Right cardiac atrium (tissue), 5 donors: ENCODE results near the gene NGLY1. TPM values are rescaled to one million over a fixed set of nuclear protein-coding genes. Genes with fewer than 3 reads are reported as not detected.
A peak's percentile ranks its signal among the peaks of the same experiment; 100 is the strongest.

Experiments
- ATAC-seq, 2 donors: fragments of 200-7000 bp; cut with Tn5 transposase; one replicate each; pipeline versions ENCODE4 v1.8.0 to v1.9.1; 2020; ENCODE audit warnings: moderate library complexity in 2 of 2, mild to moderate bottlenecking in 1 of 2
- DNase-seq, 3 donors: peaks; one replicate each; pipeline ENCODE4 v3.0.0-alpha.2; 2020
- H3K27ac ChIP-seq: one replicate; pipeline ENCODE4 v1.5.1; 2013; ENCODE audit warnings: mild to moderate bottlenecking, low read length, control low read depth, moderate library complexity
- H3K27me3 ChIP-seq: one replicate; pipeline ENCODE4 v1.6.1; 2013; ENCODE audit not compliant: control insufficient read depth, insufficient read depth
- H3K4me1 ChIP-seq: one replicate; pipeline ENCODE4 v1.6.1; 2013; ENCODE audit warnings: low read length; ENCODE audit not compliant: control insufficient read depth, insufficient read depth
- H3K4me3 ChIP-seq: one replicate; pipeline ENCODE4 v1.5.1; 2013; ENCODE audit warnings: low read length, control low read depth
- H3K9me3 ChIP-seq: one replicate; pipeline ENCODE4 v1.6.1; 2013; ENCODE audit warnings: low read length; ENCODE audit not compliant: control insufficient read depth
- WGBS: extraction: QIAGEN DNeasy Blood & Tissue Kit; methylation state at CpG from one replicate; pipeline ENCODE4 v1.1.7; 2013; 5-methylcytosine and 5-hydroxymethylcytosine counted together
- intact Hi-C, 4 donors: fragments of 100-400 bp; cut with DNase I; formaldehyde crosslinking; loops; one replicate each; pipeline versions ENCODE4 v1.11.0 to v1.14.0; 2022 to 2023
- long read RNA-seq, 4 donors: library from polyadenylated mRNA; unstranded; transcript quantifications; one replicate each; pipeline ENCODE4 v2.0.0, GENCODE V29; 2020 to 2021
- polyA plus RNA-seq: library from polyadenylated mRNA; stranded (reverse); fragments of 200-250 nt; gene quantifications from one replicate; pipeline ENCODE4 v1.2.3, GENCODE V29; 2013
- total RNA-seq, 4 donors: library from RNA; stranded (reverse); fragmentation: NEBNext Ultra II Directional; extraction: Animal tissue kit (Norgen Biotek cat#: 25700); gene quantifications; one replicate each; pipeline ENCODE4 v1.2.1, GENCODE V29; 2021
- donor health status: healthy with polysubstance abuse.
- donor health status: DM: no; HTN: yes; CAD: no.
- donor health status: DM: no; HTN: no; CAD: no.
- donor health status: DM: no; HTN: yes; CAD: no; lungs with severe emphysema.
- donor health status: DM: yes; HTN: yes; CAD: no.

The NGLY1 gene
- total RNA-seq (10 to 100 TPM; 30.9 to 36.3 (median 33.9) TPM), polyA plus RNA-seq (21.0 TPM)
- long read RNA-seq, donor 1, transcript NGLY1-202 (12 exons, 2,473 nt), result major isoform, 198 of 216 reads
- long read RNA-seq, donor 1, partial matches to known transcripts, result 6 of 216 reads
- long read RNA-seq, donor 1, other reads (novel, unspliced or antisense), result 9 of 216 reads
- long read RNA-seq, donor 2, transcript NGLY1-202 (12 exons, 2,473 nt), result major isoform, 72 of 78 reads
- long read RNA-seq, donor 2, partial matches to known transcripts, result 0 of 78 reads
- long read RNA-seq, donor 2, other reads (novel, unspliced or antisense), result 5 of 78 reads
- long read RNA-seq, donor 3, transcript NGLY1-202 (12 exons, 2,473 nt), result major isoform, 348 of 417 reads
- long read RNA-seq, donor 3, partial matches to known transcripts, result 10 of 417 reads
- long read RNA-seq, donor 3, other reads (novel, unspliced or antisense), result 54 of 417 reads
- long read RNA-seq, donor 4, transcript NGLY1-202 (12 exons, 2,473 nt), result major isoform, 59 of 67 reads
- long read RNA-seq, donor 4, partial matches to known transcripts, result 0 of 67 reads
- long read RNA-seq, donor 4, other reads (novel, unspliced or antisense), result 7 of 67 reads

- Histone ChIP-seq H3K27ac (peak within 1 kb of the TSS; percentile 93), H3K27me3 (no peaks in the 10 kb centered on the region), H3K4me1 (peaks cover 3% of the 10 kb centered on the region), H3K9me3 (no peaks in the 10 kb centered on the region), H3K4me3 (peak within 1 kb of the TSS; percentile 92)
- intact Hi-C loops, result loop anchor here in 2 of 4 donors (5.0 to 10.0 kb wide), 2 partner anchors 118 to 121 kb away; partner anchors contain the start of gene TOP2B (in 2 of the 2)
- under 1% methylated on average over 69 of the region's 72 CpGs for WGBS
- ATAC-seq (peak; percentile 98 to 99), DNase-seq (peak; percentile 88 to 95 (median 95))
Measured at GRCh38 chr3:25782938-25783660, at the start of gene NGLY1. Gene NGLY1, minus strand, starts transcription at chr3:25783443. Its CDS starts 53 bp downstream, at chr3:25783390.

GRCh38 chr3:25831578-25831977 is 48.3 kb upstream of the NGLY1 start:
- H3K4me1 ChIP-seq, result no peaks in the 10 kb centered on the region
- intact Hi-C loops, result no loop called here
- no peak overlapping the region for H3K27ac ChIP-seq
- no peaks in the 10 kb centered on the region for H3K9me3 ChIP-seq
- no peak overlapping the region for H3K4me3 ChIP-seq
- 13% methylated on average over 3 of the region's 3 CpGs for WGBS
- no peak for ATAC-seq
- no peaks in the 10 kb centered on the region for H3K27me3 ChIP-seq
- no peak for DNase-seq

GRCh38 chr3:25830373-25831280 is 47.4 kb upstream of the NGLY1 start:
- Histone ChIP-seq H3K4me1 (no peaks in the 10 kb centered on the region), H3K27me3 (no peaks in the 10 kb centered on the region), H3K4me3 (no peak overlapping the region), H3K27ac (no peak overlapping the region), H3K9me3 (no peaks in the 10 kb centered on the region)
- intact Hi-C loops, result no loop called here
- 74% methylated on average over 6 of the region's 6 CpGs for WGBS
- no peak for DNase-seq
- ATAC-seq, result no peak

GRCh38 chr3:25826510-25826909 is 43.3 kb upstream of the NGLY1 start:
- ATAC-seq (no peak), DNase-seq (no peak)
- intact Hi-C loops, result no loop called here
- Histone ChIP-seq H3K4me1 (no peaks in the 10 kb centered on the region), H3K27ac (no peak overlapping the region), H3K4me3 (no peak overlapping the region), H3K9me3 (no peaks in the 10 kb centered on the region), H3K27me3 (no peaks in the 10 kb centered on the region)
- WGBS, result 74% methylated on average over 2 of the region's 2 CpGs

GRCh38 chr3:25823314-25823713 is 40.1 kb upstream of the NGLY1 start:
- WGBS, result 92% methylated on average over 3 of the region's 3 CpGs
- Histone ChIP-seq H3K27me3 (no peaks in the 10 kb centered on the region), H3K4me1 (no peaks in the 10 kb centered on the region), H3K27ac (no peak overlapping the region), H3K9me3 (no peaks in the 10 kb centered on the region), H3K4me3 (no peak overlapping the region)
- no peak for DNase-seq
- intact Hi-C loops, result no loop called here
- no peak for ATAC-seq

- Histone ChIP-seq H3K27me3 (no peaks in the 10 kb centered on the region), H3K9me3 (no peaks in the 10 kb centered on the region), H3K4me1 (no peaks in the 10 kb centered on the region), H3K4me3 (no peak overlapping the region), H3K27ac (no peak overlapping the region)
- intact Hi-C loops, result no loop called here
- DNase-seq (no peak), ATAC-seq (no peak)
- WGBS, result 68% methylated on average over 4 of the region's 4 CpGs
Measured at GRCh38 chr3:25821746-25822573, 38.7 kb upstream of the NGLY1 start.

GRCh38 chr3:25820816-25821486 is 37.7 kb upstream of the NGLY1 start:
- intact Hi-C loops, result no loop called here
- ATAC-seq, result no peak
- WGBS, result 71% methylated on average over 4 of the region's 4 CpGs
- Histone ChIP-seq H3K27ac (no peak overlapping the region), H3K4me3 (no peak overlapping the region), H3K27me3 (no peaks in the 10 kb centered on the region), H3K9me3 (no peaks in the 10 kb centered on the region), H3K4me1 (no peaks in the 10 kb centered on the region)
- DNase-seq, result no peak

GRCh38 chr3:25820366-25820765 is 37.1 kb upstream of the NGLY1 start:
- ATAC-seq, result peak; percentile 22 to 57

GRCh38 chr3:25818335-25818734 is 35.1 kb upstream of the NGLY1 start:
- DNase-seq (no peak), ATAC-seq (no peak)
- H3K4me3 ChIP-seq, result no peak overlapping the region
- no peaks in the 10 kb centered on the region for H3K4me1 ChIP-seq
- WGBS, result 77% methylated on average over 4 of the region's 4 CpGs
- no peaks in the 10 kb centered on the region for H3K27me3 ChIP-seq
- no peak overlapping the region for H3K27ac ChIP-seq
- no peaks in the 10 kb centered on the region for H3K9me3 ChIP-seq
- intact Hi-C loops, result no loop called here

More at GRCh38 chr3:25820366-25820765, 37.1 kb upstream of the NGLY1 start:
- Histone ChIP-seq H3K4me1 (no peaks in the 10 kb centered on the region), H3K9me3 (no peaks in the 10 kb centered on the region), H3K27me3 (no peaks in the 10 kb centered on the region), H3K27ac (no peak overlapping the region), H3K4me3 (no peak overlapping the region)
- DNase-seq, result peak in 1 of 3 donors; percentile 20
- intact Hi-C loops, result no loop called here
